Nephron (organoid): ENCODE data around the gene ALPP.

Experiments used
- H3K27ac Mint-ChIP-seq, 3 experiments: 2 replicates each; pipeline ENCODE4 v1.8.0; 2020; ENCODE audit warnings: mixed read lengths in 3 of 3, mild to moderate bottlenecking in 2 of 3, moderate library complexity in 1 of 3
- H3K27me3 Mint-ChIP-seq: 2 replicates; pipeline ENCODE4 v1.8.0; 2021; ENCODE audit warnings: low read depth, mild to moderate bottlenecking, moderate library complexity, mixed read lengths
- H3K36me3 Mint-ChIP-seq: 2 replicates; pipeline ENCODE4 v1.8.0; 2020; ENCODE audit warnings: low read depth, mixed read lengths
- H3K4me1 Mint-ChIP-seq: 2 replicates; pipeline ENCODE4 v1.8.0; 2020; ENCODE audit warnings: mixed read lengths
- H3K4me3 Mint-ChIP-seq, 3 experiments: 2 replicates each; pipeline ENCODE4 v1.8.0; 2020; ENCODE audit warnings: mild to moderate bottlenecking in 3 of 3, mixed read lengths in 3 of 3, moderate library complexity in 2 of 3
- H3K9me3 Mint-ChIP-seq: 2 replicates; pipeline ENCODE4 v1.8.0; 2020; ENCODE audit warnings: mixed read lengths
- CTCF ChIP-seq, 3 experiments: fragments of 200-600 bp; sonication (generic); IDR thresholded peaks; one replicate each; pipeline ENCODE4 v1.5.0; 2021; ENCODE audit warnings: antibody characterized with exemption in 3 of 3; ENCODE audit not compliant: unreplicated experiment in 3 of 3

The ALPP gene

GRCh38 chr2:232341061-232341738 is 37.4 kb upstream of the ALPP start:
- TF ChIP-seq CTCF (IDR thresholded peaks at IDR 0.05; ENCODE audit: unreplicated experiment in 3 of 3), result no peak
- Mint-ChIP-seq H3K9me3 (no peaks in the 10 kb centered on the region), H3K4me1 (no peaks in the 10 kb centered on the region), H3K4me3 (no peak overlapping the region), H3K27ac (no peak overlapping the region), H3K36me3 (peaks cover 5% of the 10 kb centered on the region), H3K27me3 (no peaks in the 10 kb centered on the region)

- no peak for TF ChIP-seq CTCF (IDR thresholded peaks at IDR 0.05; ENCODE audit: unreplicated experiment in 3 of 3)
- Mint-ChIP-seq H3K4me3 (no peak overlapping the region), H3K4me1 (no peaks in the 10 kb centered on the region), H3K9me3 (no peaks in the 10 kb centered on the region), H3K36me3 (peaks cover 5% of the 10 kb centered on the region), H3K27me3 (no peaks in the 10 kb centered on the region), H3K27ac (no peak overlapping the region)
These were observed 36.8 kb upstream of the ALPP start for GRCh38 chr2:232341739-232342126.

GRCh38 chr2:232342635-232343565 is 35.7 kb upstream of the ALPP start:
- no peak for TF ChIP-seq CTCF (IDR thresholded peaks at IDR 0.05; ENCODE audit: unreplicated experiment in 3 of 3)
- peaks cover 4% of the 10 kb centered on the region for H3K27me3 Mint-ChIP-seq
- no peaks in the 10 kb centered on the region for H3K4me1 Mint-ChIP-seq
- peaks cover 5% of the 10 kb centered on the region for H3K36me3 Mint-ChIP-seq
- H3K9me3 Mint-ChIP-seq, result peaks cover 3% of the 10 kb centered on the region
- no peak overlapping the region for H3K4me3 Mint-ChIP-seq
- H3K27ac Mint-ChIP-seq, result no peak overlapping the region

DNA sequence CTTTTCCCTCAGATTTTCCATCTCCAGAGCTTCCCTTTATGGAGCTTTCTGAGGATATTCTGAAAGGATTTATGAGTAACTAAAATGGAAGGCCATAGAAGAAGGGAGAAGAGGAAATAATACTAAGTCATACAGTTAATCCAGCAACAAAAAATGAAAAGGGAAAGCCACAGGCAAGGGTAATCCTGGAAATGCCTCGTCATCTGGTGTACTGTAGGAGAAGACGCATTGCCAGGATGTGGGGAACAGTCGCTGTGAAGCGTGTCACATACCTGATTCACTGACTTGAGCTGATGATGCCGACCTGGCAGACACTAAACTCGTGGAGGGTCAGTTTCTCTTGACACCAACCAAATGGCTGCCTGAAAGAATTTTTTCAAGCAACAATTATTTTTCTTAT is 34.7 kb upstream of the ALPP start:
- no peak overlapping the region for H3K27ac Mint-ChIP-seq
- no peak overlapping the region for H3K4me3 Mint-ChIP-seq
- H3K36me3 Mint-ChIP-seq, result peaks cover 5% of the 10 kb centered on the region
- H3K4me1 Mint-ChIP-seq, result no peaks in the 10 kb centered on the region
- H3K27me3 Mint-ChIP-seq, result peaks cover 4% of the 10 kb centered on the region
- peaks cover 6% of the 10 kb centered on the region for H3K9me3 Mint-ChIP-seq
- TF ChIP-seq CTCF (IDR thresholded peaks at IDR 0.05; ENCODE audit: unreplicated experiment in 3 of 3), result no peak

DNA sequence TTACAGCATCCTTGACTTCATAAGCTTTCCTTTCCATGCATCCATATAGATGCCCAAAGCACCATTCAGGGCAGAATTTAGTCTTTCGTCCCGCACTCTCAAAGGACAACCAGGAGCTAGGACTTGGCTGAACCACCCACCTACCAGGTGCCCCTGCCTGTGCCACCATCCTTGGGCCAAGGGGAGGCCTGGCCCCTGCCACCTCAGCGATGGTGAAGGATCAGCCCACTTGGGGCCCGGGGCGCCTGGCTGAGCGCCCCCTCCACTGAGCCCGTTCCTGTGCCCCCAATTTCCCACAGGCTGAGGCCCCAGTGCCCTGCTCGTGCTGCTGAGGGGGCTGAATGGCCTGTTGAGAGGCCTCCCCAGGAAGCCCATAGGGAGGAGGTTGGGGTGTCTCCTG is 33.3 kb upstream of the ALPP start:
- Mint-ChIP-seq H3K36me3 (no peaks in the 10 kb centered on the region), H3K4me1 (no peaks in the 10 kb centered on the region), H3K4me3 (no peak overlapping the region), H3K27me3 (peaks cover 4% of the 10 kb centered on the region), H3K27ac (no peak overlapping the region), H3K9me3 (peaks cover 6% of the 10 kb centered on the region)
- no peak for TF ChIP-seq CTCF (IDR thresholded peaks at IDR 0.05; ENCODE audit: unreplicated experiment in 3 of 3)
